ENCODE measurements around the gene REP15. TPM values are rescaled to one million over a fixed set of nuclear protein-coding genes. Genes with fewer than 3 reads are reported as not detected.
"Not testable (repeated sequence)": the region's sequence is repeated elsewhere in the genome, so short reads cannot be mapped to it uniquely, and the experiment has no call there.

REP15 gene, protein sequence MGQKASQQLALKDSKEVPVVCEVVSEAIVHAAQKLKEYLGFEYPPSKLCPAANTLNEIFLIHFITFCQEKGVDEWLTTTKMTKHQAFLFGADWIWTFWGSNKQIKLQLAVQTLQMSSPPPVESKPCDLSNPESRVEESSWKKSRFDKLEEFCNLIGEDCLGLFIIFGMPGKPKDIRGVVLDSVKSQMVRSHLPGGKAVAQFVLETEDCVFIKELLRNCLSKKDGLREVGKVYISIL
- total RNA-seq = not detected

DNA sequence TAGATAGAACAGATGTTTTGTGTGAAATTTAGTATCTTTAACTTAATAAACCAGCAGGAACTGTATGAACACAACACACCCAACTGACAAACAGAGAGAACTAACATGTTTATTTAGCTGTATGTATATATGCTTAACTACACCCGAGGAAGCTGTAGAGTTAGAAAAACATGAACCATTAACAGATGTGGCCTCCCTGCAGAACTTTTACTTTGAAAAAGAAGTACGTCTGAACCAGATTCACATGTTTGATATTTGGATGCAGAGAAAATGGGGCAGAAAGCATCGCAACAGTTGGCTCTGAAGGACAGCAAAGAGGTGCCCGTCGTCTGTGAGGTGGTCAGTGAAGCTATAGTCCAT lies at the start of gene REP15:
Gene REP15 (plus strand): TSS at position 155 of the 360 bp plus-strand sequence. CDS start 116 bp downstream, at position 271.
- DNase-seq (ENCODE audit: low spot score in 2 of 2) = no peak
- H3K9me3 ChIP-seq = no peaks in the 10 kb centered on the region
- WGBS, 2 donors = 67 to 74% methylated on average over 5 of the region's 5 CpGs

DNA sequence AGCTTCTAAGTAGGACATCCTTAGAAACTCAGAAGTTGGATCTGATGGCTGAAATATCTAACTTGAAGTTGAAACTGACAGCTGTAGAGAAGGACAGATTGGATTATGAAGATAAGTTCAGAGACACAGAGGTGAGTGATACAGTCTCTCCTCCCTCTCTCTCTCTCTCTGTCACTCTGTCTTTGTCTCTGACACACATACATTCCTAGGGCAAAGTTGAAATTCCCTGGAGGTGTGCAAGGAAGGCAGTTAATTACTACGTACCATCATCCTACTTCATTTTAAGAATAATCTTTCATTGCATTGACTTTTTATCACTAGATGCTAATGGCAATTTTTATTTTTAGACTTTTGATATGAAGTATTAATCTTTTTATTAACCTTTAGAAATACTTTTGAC lies 46.2 kb upstream of the REP15 start:
- Histone ChIP-seq H3K27ac (no peak overlapping the region), H3K27me3 (no peaks in the 10 kb centered on the region), H3K36me3 (peaks cover 0 to 33% (median 0%) of the 10 kb centered on the region in 3 donors), H3K4me1 (peaks cover 0 to 2% (median 0%) of the 10 kb centered on the region in 4 donors), H3K9me3 (no peaks in the 10 kb centered on the region), H3K4me3 (no peak overlapping the region)
- TF ChIP-seq EP300 (IDR thresholded peaks at IDR 0.05) (no peak), POLR2A (IDR thresholded peaks at IDR 0.05) (no peak)
- TF ChIP-seq, protein P1, sequence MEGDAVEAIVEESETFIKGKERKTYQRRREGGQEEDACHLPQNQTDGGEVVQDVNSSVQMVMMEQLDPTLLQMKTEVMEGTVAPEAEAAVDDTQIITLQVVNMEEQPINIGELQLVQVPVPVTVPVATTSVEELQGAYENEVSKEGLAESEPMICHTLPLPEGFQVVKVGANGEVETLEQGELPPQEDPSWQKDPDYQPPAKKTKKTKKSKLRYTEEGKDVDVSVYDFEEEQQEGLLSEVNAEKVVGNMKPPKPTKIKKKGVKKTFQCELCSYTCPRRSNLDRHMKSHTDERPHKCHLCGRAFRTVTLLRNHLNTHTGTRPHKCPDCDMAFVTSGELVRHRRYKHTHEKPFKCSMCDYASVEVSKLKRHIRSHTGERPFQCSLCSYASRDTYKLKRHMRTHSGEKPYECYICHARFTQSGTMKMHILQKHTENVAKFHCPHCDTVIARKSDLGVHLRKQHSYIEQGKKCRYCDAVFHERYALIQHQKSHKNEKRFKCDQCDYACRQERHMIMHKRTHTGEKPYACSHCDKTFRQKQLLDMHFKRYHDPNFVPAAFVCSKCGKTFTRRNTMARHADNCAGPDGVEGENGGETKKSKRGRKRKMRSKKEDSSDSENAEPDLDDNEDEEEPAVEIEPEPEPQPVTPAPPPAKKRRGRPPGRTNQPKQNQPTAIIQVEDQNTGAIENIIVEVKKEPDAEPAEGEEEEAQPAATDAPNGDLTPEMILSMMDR (IDR thresholded peaks at IDR 0.05) = no peak
- WGBS, 2 donors = 92 to 100% methylated on average over 1 of the region's 1 CpG
- no peak for DNase-seq (ENCODE audit: low spot score in 2 of 2)

More for the DNA sequence above, at the start of gene REP15:
- no peak within 1 kb of the TSS for H3K4me3 ChIP-seq
- no peaks in the 10 kb centered on the region for H3K4me1 ChIP-seq
- H3K27me3 ChIP-seq = no peaks in the 10 kb centered on the region
- no peak within 1 kb of the TSS for H3K27ac ChIP-seq
- TF ChIP-seq, protein P1 (IDR thresholded peaks at IDR 0.05) = no peak
- TF ChIP-seq EP300 (IDR thresholded peaks at IDR 0.05) = no peak
- H3K36me3 ChIP-seq = peaks cover 0 to 54% (median 0%) of the 10 kb centered on the region in 3 donors

DNA sequence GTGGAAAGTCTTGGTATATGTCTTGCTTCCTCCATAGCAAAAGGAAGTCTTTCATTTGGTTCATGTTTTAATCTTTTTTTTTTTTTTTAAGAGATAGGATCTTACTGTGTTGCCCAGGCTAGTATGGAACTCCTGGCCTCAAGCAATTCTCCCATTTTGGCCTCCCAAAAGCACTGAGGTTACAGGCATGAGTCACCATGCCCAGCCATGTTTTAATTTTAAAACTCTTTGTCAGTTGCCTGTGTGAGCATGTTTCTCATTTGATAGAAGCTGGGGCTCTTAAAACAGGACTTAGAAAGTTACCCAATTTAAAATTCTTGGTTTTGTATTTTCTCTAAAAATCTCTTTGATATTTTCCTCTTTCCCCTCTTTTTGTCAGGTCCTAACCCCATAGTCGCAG lies 45.0 kb upstream of the REP15 start:
- WGBS, 2 donors = 86 to 90% methylated on average over 1 of the region's 1 CpG
- no peak for TF ChIP-seq POLR2A (IDR thresholded peaks at IDR 0.05)
- TF ChIP-seq EP300 (IDR thresholded peaks at IDR 0.05) = no peak
- TF ChIP-seq, protein P1 (IDR thresholded peaks at IDR 0.05) = no peak
- H3K27ac ChIP-seq = no peak overlapping the region
- H3K27me3 ChIP-seq = no peaks in the 10 kb centered on the region
- H3K9me3 ChIP-seq = no peaks in the 10 kb centered on the region
- DNase-seq (ENCODE audit: low spot score in 2 of 2) = no peak
- H3K4me1 ChIP-seq = no peaks in the 10 kb centered on the region
- H3K36me3 ChIP-seq = peaks cover 0 to 25% (median 0%) of the 10 kb centered on the region in 3 donors
- no peak overlapping the region for H3K4me3 ChIP-seq

DNA sequence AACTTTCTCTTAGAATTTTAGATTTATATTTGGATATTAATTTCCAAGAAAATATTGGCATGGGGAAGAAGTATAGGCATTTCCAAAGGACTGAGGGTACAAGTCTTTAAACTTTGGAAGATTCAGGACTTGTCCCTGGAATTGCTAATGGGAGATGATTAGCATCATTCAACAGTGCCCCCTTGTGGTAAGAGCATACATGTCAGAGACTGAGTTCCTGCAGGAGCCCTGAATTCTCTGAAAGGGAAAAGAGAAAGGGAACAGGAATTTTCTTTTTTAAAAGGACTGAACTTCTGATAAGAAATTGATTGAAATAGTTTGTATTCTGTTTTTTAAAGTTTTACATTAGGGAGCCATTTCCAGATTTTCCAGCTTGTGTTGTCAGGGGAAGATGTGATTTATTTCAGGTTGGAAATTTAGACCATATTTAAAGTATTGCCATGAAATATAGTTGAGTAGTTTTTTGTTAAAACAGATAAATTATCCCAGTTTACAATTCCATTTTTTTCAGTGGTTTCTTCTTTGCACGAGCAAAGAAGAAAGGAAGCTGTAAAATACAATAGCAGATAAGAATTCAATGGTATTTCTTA lies 44.0 kb upstream of the REP15 start:
- H3K27ac ChIP-seq = no peak overlapping the region
- no peaks in the 10 kb centered on the region for H3K9me3 ChIP-seq
- H3K4me1 ChIP-seq = no peaks in the 10 kb centered on the region
- no peak overlapping the region for H3K4me3 ChIP-seq
- peaks cover 0 to 25% (median 0%) of the 10 kb centered on the region in 3 donors for H3K36me3 ChIP-seq
- WGBS, 2 donors = 40 to 42% methylated on average over 1 of the region's 1 CpG
- TF ChIP-seq EP300 (IDR thresholded peaks at IDR 0.05) = no peak
- TF ChIP-seq, protein P1 (IDR thresholded peaks at IDR 0.05) = peak; percentile 77 to 85 (median 78)
- DNase-seq (ENCODE audit: low spot score in 2 of 2) = peak in 1 of 2 donors; percentile 86
- no peaks in the 10 kb centered on the region for H3K27me3 ChIP-seq

DNA sequence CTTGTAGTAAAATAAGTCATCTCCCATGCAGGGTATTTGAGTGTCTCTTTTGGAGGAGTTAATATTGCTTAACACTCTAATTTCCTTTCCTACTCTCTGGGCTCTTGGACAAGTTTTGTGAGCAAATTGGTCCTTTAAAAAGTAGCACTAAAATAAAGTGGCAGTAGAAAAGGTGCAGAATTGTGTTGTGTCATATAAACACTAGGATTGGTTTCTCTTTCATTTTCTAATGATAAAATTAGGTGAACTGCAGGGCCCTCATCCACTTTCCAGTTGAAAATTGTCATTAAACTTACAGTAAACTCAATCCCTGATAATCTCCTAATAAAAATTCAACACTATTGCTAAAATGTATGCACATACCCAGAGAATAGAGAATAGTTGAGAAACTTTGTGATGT lies 42.6 kb upstream of the REP15 start:
- Histone ChIP-seq H3K36me3 (peaks cover 0 to 32% (median 0%) of the 10 kb centered on the region in 3 donors), H3K27me3 (no peaks in the 10 kb centered on the region), H3K4me3 (no peak overlapping the region), H3K4me1 (no peaks in the 10 kb centered on the region), H3K27ac (no peak overlapping the region), H3K9me3 (no peaks in the 10 kb centered on the region)
- TF ChIP-seq POLR2A (IDR thresholded peaks at IDR 0.05) = no peak
- no peak for DNase-seq (ENCODE audit: low spot score in 2 of 2)

DNA sequence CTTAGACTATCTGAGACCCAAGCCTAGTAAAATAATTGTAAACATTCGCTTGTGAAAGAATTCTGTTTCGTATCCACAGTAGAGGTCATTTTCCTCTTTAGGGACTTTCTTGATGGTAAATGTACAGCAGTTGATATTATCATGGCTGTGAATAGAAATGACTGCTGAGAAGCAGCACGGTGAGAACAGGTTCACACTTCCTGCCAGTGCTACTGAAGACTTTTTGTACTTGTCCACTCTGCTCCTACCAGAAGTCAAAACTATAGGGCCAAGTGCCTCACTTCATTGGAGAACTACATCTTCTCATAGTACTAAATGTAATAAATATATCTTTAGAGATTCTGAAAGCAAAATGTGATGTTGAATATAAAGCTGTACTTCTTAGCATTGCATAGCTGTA lies 40.8 kb upstream of the REP15 start:
- H3K4me3 ChIP-seq; H3K9me3 ChIP-seq; H3K4me1 ChIP-seq; H3K27ac ChIP-seq; H3K27me3 ChIP-seq; DNase-seq (ENCODE audit: low spot score in 2 of 2): not testable (repeated sequence)
- H3K36me3 ChIP-seq = peaks cover 0 to 31% (median 0%) of the 10 kb centered on the region in 3 donors
- WGBS, 2 donors = 71% methylated on average over 3 of the region's 3 CpGs
